IMR-90 (cell line): Measurements from ENCODE around the gene TMEM26. TPM values are rescaled to one million over a fixed set of nuclear protein-coding genes. Genes with fewer than 3 reads are reported as not detected.

Experiments used
- ATAC-seq: fragments of 200-7000 bp; cut with Tn5 transposase; 2 replicates; pipeline ENCODE4 v1.9.1; 2020; ENCODE audit warnings: low read depth, mild to moderate bottlenecking, moderate library complexity
- BruUV-seq: library from RNA; stranded (reverse); fragments of 400-500 nt; replicated peaks from 2 replicates; lab custom pipeline; 2021; lab: Mats Ljungman, UMichigan
- CTCF ChIA-PET: fragments of 300-600 bp; formaldehyde crosslinking; extraction: SDS; loops from one replicate; lab custom pipeline; 2021; ENCODE audit warnings: antibody characterized with exemption; lab: Yijun Ruan, JAX
- POLR2A ChIA-PET: fragments of 300-600 bp; sonication (Branson Sonifier 250); formaldehyde crosslinking; loops from one replicate; lab custom pipeline; 2022; ENCODE audit warnings: antibody characterized with exemption; ENCODE audit not compliant: unreplicated experiment; lab: Charles Lee
- DNase-seq: peaks from one replicate; pipeline ENCODE4 v3.0.0; 2013
- H2AFZ ChIP-seq: replicated peaks from 2 replicates; pipeline ENCODE3; 2013; ENCODE audit warnings: low read length, mild to moderate bottlenecking; ENCODE audit not compliant: poor library complexity
- H2AK5ac ChIP-seq: 2 replicates; pipeline ENCODE4 v1.6.1; 2013; ENCODE audit warnings: low read depth, low read length, inconsistent platforms
- H2AK9ac ChIP-seq: replicated peaks from 2 replicates; pipeline ENCODE3; 2013; ENCODE audit warnings: mild to moderate bottlenecking, low read depth, low read length, moderate library complexity; ENCODE audit not compliant: poor library complexity
- H2BK120ac ChIP-seq: 2 replicates; pipeline ENCODE4 v1.6.1; 2013; ENCODE audit warnings: low read depth, low read length, inconsistent platforms
- H2BK15ac ChIP-seq: 3 replicates; pipeline ENCODE4 v1.6.1; 2013; ENCODE audit warnings: low read depth, low read length, inconsistent platforms
- H2BK20ac ChIP-seq: 2 replicates; pipeline ENCODE4 v1.6.1; 2013; ENCODE audit warnings: low read depth, mild to moderate bottlenecking, inconsistent platforms, low read length, moderate library complexity
- H2BK5ac ChIP-seq: 2 replicates; pipeline ENCODE4 v1.6.1; 2013; ENCODE audit warnings: mild to moderate bottlenecking, low read depth, low read length, inconsistent platforms; ENCODE audit not compliant: poor library complexity, severe bottlenecking
- H3K14ac ChIP-seq: replicated peaks from 2 replicates; pipeline ENCODE4 v1.6.1; 2013; ENCODE audit warnings: low read depth, low read length, inconsistent platforms
- H3K18ac ChIP-seq: 2 replicates; pipeline ENCODE4 v1.6.1; 2013; ENCODE audit warnings: low read depth, low read length, control low read depth
- H3K23ac ChIP-seq: 2 replicates; pipeline ENCODE4 v1.6.1; 2013; ENCODE audit warnings: low read depth, low read length, inconsistent platforms
- H3K27ac ChIP-seq: 2 replicates; pipeline ENCODE4 v1.5.1; 2013; ENCODE audit warnings: mild to moderate bottlenecking, control low read depth, low read length; ENCODE audit not compliant: insufficient read depth
- H3K27me3 ChIP-seq: 2 replicates; pipeline ENCODE4 v1.6.1; 2013; ENCODE audit warnings: low read length; ENCODE audit not compliant: control insufficient read depth, insufficient read depth
- H3K36me3 ChIP-seq: 2 replicates; pipeline ENCODE4 v1.6.1; 2013; ENCODE audit warnings: low read length, mixed read lengths; ENCODE audit not compliant: control insufficient read depth, insufficient read depth
- H3K4ac ChIP-seq: 2 replicates; pipeline ENCODE4 v1.6.1; 2013; ENCODE audit warnings: low read depth, low read length, inconsistent platforms
- H3K4me1 ChIP-seq: 2 replicates; pipeline ENCODE4 v1.6.1; 2013; ENCODE audit warnings: low read length, mixed read lengths; ENCODE audit not compliant: control insufficient read depth, insufficient read depth
- H3K4me2 ChIP-seq: 2 replicates; pipeline ENCODE4 v1.6.1; 2013; ENCODE audit warnings: low read depth, mild to moderate bottlenecking, control low read depth, low read length, moderate library complexity
- H3K4me3 ChIP-seq: 2 replicates; pipeline ENCODE4 v1.5.1; 2013; ENCODE audit warnings: low read depth, mild to moderate bottlenecking, control low read depth, low read length, moderate library complexity; ENCODE audit not compliant: insufficient read depth
- H3K56ac ChIP-seq: 2 replicates; pipeline ENCODE4 v1.6.1; 2013; ENCODE audit warnings: low read length, inconsistent platforms; ENCODE audit not compliant: insufficient read depth; ENCODE audit errors: extremely low read depth
- H3K79me1 ChIP-seq, 2 experiments: 2 replicates each; pipeline ENCODE4 v1.6.1; 2013; ENCODE audit warnings: low read length in 2 of 2, inconsistent platforms in 1 of 2, low read depth in 1 of 2
- H3K9ac ChIP-seq: 2 replicates; pipeline ENCODE4 v1.6.1; 2013; ENCODE audit warnings: low read depth, low read length, control low read depth
- H3K9me1 ChIP-seq: 2 replicates; pipeline ENCODE4 v1.6.1; 2013; ENCODE audit warnings: low read length, inconsistent platforms; ENCODE audit not compliant: insufficient read depth
- H3K9me3 ChIP-seq: 2 replicates; pipeline ENCODE4 v1.6.1; 2013; ENCODE audit warnings: low read length; ENCODE audit not compliant: control insufficient read depth, insufficient read depth
- H4K20me1 ChIP-seq: 2 replicates; pipeline ENCODE4 v1.6.1; 2013; ENCODE audit warnings: low read length, inconsistent platforms; ENCODE audit not compliant: insufficient read depth
- H4K5ac ChIP-seq: 2 replicates; pipeline ENCODE4 v1.6.1; 2013; ENCODE audit warnings: mild to moderate bottlenecking, low read depth, low read length, control low read depth
- H4K8ac ChIP-seq, 2 experiments: 2 replicates each; pipeline ENCODE4 v1.6.1; 2013; ENCODE audit warnings: low read depth in 2 of 2, low read length in 2 of 2, control low read depth in 1 of 2, inconsistent platforms in 1 of 2
- H4K91ac ChIP-seq: 2 replicates; pipeline ENCODE4 v1.6.1; 2013; ENCODE audit warnings: low read depth, low read length, inconsistent platforms; ENCODE audit not compliant: insufficient read depth
- CHD1 ChIP-seq: IDR thresholded peaks from 2 replicates; pipeline ENCODE4 v1.6.1; 2012; ENCODE audit warnings: low read depth, low read length, improper control_type of control experiment
- ELK1 ChIP-seq: fragments of 150-350 bp; IDR thresholded peaks from 2 replicates; pipeline ENCODE4 v1.6.1; 2016; ENCODE audit warnings: low read depth, mild to moderate bottlenecking, low read length, moderate library complexity, borderline replicate concordance
- NFE2L2 ChIP-seq: fragments of 150-350 bp; IDR thresholded peaks from 2 replicates; pipeline ENCODE4 v1.6.1; 2016; ENCODE audit warnings: low read depth, mild to moderate bottlenecking, low read length
- WGBS, 2 experiments: methylation state at CpG; one replicate each; pipeline versions ENCODE4 v1.1.5 to v1.1.7; 2013; ENCODE audit warnings: missing lambda C conversion rate in 2 of 2; ENCODE audit not compliant: insufficient read length in 1 of 2; ENCODE audit errors: extremely low coverage in 2 of 2; 5-methylcytosine and 5-hydroxymethylcytosine counted together
- dilution Hi-C: fragments of 300-500 bp; cut with HindIII; formaldehyde crosslinking; loops from one replicate; pipeline ENCODE4 v1.14.3; 2018; ENCODE audit warnings: low sequenced_read_pairs; ENCODE audit not compliant: unreplicated experiment
- in situ Hi-C: fragments of 300-500 bp; cut with MboI; formaldehyde crosslinking; loops from 3 replicates; pipeline ENCODE4 v1.14.3; 2019; ENCODE audit warnings: low sequenced_read_pairs, inconsistent platforms, mixed read lengths
- intact Hi-C: fragments of 100-400 bp; cut with micrococcal nuclease; formaldehyde crosslinking; loops from 2 replicates; pipeline ENCODE4 v1.10.0; 2022
- polyA plus RNA-seq, 3 experiments: library from polyadenylated mRNA; depleted of rRNA; stranded (reverse); fragments of >200 nt; gene quantifications; 2 replicates each; pipeline ENCODE4 v1.2.3, GENCODE V29; 2012; ENCODE audit warnings: low replicate concordance in 1 of 3
- total RNA-seq: library from RNA; depleted of rRNA; stranded (reverse); fragments of >200 nt; gene quantifications from 2 replicates; pipeline ENCODE4 v1.2.3, GENCODE V29; 2012

Gene TMEM26
- total and polyA plus RNA-seq, 2 of the 4 experiments (the other 2 are of a cell fraction) = 0.22 to 0.36 TPM

- POLR2A ChIA-PET = no interaction called here
- CTCF ChIA-PET = no interaction called here
- BruUV-seq = no TSS peak
Observed at GRCh38 chr10:61455656-61456055, 2.5 kb upstream of the TMEM26 start.

More at GRCh38 chr10:61455656-61456055, 2.5 kb upstream of the TMEM26 start:
- Histone ChIP-seq H3K56ac (no peak overlapping the region), H2BK15ac (no peak overlapping the region), H3K14ac (no peak overlapping the region), H2AFZ (no peak overlapping the region), H3K9ac (no peak overlapping the region), H3K18ac (no peak overlapping the region), H3K4me3 (no peak overlapping the region), H3K27me3 (peaks cover 3% of the 10 kb centered on the region; the same call in 1 of the 2 replicates), H2AK5ac (no peak overlapping the region), H2BK20ac (no peak overlapping the region), H3K23ac (no peak overlapping the region), H3K79me1 (no peaks in the 10 kb centered on the region), H2BK120ac (no peak overlapping the region), H3K27ac (no peak overlapping the region), H4K91ac (no peak overlapping the region), H2BK5ac (no peak overlapping the region), H4K8ac (no peak overlapping the region), H2AK9ac (no peak overlapping the region), H4K20me1 (no peaks in the 10 kb centered on the region), H4K5ac (no peak overlapping the region), H3K9me1 (peaks cover 7% of the 10 kb centered on the region; the same call in 1 of the 2 replicates), H3K9me3 (no peaks in the 10 kb centered on the region), H3K4ac (no peak overlapping the region), H3K36me3 (no peaks in the 10 kb centered on the region), H3K4me2 (no peak overlapping the region), H3K4me1 (peaks cover 11% of the 10 kb centered on the region; the same call in 1 of the 2 replicates)
- WGBS, 2 experiments = no CpG with 5 or more reads among the region's 8 CpGs
- TF ChIP-seq ELK1 (no peak), NFE2L2 (no peak), CHD1 (no peak)
- intact Hi-C loops = loop anchor here (10.0 kb wide), 1 partner anchor 179 kb away; no protein-coding TSS in a partner anchor
- in situ Hi-C loops = no loop called here
- dilution Hi-C loops = no loop called here
- ATAC-seq (no peak), DNase-seq (no peak)
